NCI-H2196 (cell line): ENCODE measurements around the gene TM9SF1.

Source experiments
- DNase-seq: peaks from one replicate; lab custom pipeline; 2025; ENCODE audit not compliant: unreplicated experiment; lab: John Stamatoyannopoulos, UW

The TM9SF1 gene

GRCh38 chr14:24179961-24180796 is 15.1 kb downstream of the TM9SF1 start:
- peak; percentile 71 for DNase-seq

GRCh38 chr14:24179294-24179960 is 15.8 kb downstream of the TM9SF1 start:
- no peak for DNase-seq

- DNase-seq: no peak
Observed at GRCh38 chr14:24178399-24179178, 16.7 kb downstream of the TM9SF1 start.

- no peak for DNase-seq
Observed at GRCh38 chr14:24177891-24178290, 17.4 kb downstream of the TM9SF1 start.

- no peak for DNase-seq
Observed at GRCh38 chr14:24177041-24177825, 18.0 kb downstream of the TM9SF1 start.

- no peak for DNase-seq
Observed at GRCh38 chr14:24176599-24176998, 18.6 kb downstream of the TM9SF1 start.

GRCh38 chr14:24172871-24173281 is 22.4 kb downstream of the TM9SF1 start:
- no peak for DNase-seq

GRCh38 chr14:24172261-24172860 is 22.9 kb downstream of the TM9SF1 start:
- DNase-seq: no peak

GRCh38 chr14:24171422-24172260 is 23.6 kb downstream of the TM9SF1 start, which contains the start of gene REC8:
Gene REC8 (plus strand): TSS chr14:24172080. CDS start chr14:24172553, 473 bp downstream.
- no peak for DNase-seq

GRCh38 chr14:24167469-24168114 is 27.6 kb downstream of the TM9SF1 start:
- DNase-seq: no peak

- no peak for DNase-seq
Observed at GRCh38 chr14:24165785-24166184, 29.5 kb downstream of the TM9SF1 start.

- no peak for DNase-seq
Observed at GRCh38 chr14:24164518-24164991, 30.7 kb downstream of the TM9SF1 start.

GRCh38 chr14:24162093-24162492 is 33.1 kb downstream of the TM9SF1 start:
- DNase-seq: no peak

- peak; percentile 99 for DNase-seq
Observed at GRCh38 chr14:24160850-24161804, 34.1 kb downstream of the TM9SF1 start, which contains the start of gene IRF9. Gene IRF9 (plus strand): TSS chr14:24161265. CDS start chr14:24162145, 880 bp downstream.

- no peak for DNase-seq
Observed at GRCh38 chr14:24160499-24160849, 34.8 kb downstream of the TM9SF1 start.

- no peak for DNase-seq
Observed at GRCh38 chr14:24159777-24160498, 35.3 kb downstream of the TM9SF1 start.

GRCh38 chr14:24157331-24157730 is 37.9 kb downstream of the TM9SF1 start:
- DNase-seq: no peak
